Measurements from ENCODE around the gene TMEM179.

DNA sequence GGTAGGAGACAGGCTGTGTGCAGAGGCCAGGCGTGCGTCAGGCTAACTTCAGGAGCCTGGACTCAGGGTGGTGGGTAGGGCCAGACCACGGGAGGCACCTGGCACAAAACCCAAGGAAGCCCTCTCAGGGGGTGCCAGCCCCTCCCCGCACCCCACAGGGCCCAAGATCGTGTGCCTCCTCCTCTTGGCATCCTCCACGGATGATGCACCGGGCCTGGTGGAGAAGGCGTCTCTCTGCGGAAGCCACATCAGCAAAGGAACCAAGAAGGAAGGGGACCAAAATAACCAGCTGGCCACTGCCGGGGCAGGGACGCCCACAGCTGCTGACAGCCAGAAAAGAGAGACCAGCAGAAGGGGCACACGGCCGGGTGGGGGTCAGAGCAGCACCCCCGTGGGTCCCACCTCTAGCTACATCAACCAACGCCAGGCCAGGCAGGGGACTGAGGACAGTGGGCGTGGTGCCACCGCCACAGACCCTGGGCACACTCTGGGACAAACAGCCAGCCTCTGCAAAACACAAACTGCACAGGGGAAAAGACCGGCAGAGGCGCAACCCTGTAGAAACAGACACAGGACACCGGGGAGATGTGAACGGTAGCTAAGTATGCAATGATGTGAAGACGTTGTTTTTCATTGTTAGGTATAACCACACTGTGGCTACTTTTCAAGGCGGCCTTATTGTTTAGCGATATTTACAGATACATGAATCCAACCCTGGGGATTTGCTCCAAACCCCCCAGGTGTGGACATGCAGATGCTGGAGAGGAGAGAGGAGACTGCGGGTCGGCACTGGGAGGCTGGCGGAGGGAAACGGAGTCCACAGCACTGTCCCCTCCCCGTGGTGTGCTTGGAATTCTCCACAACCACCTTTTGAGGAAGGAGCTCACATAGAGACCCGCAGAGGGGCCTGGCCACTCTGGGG, 51.1 kb downstream of the TMEM179 start:
- TF ChIP-seq POLR2AphosphoS5 (IDR thresholded peaks at IDR 0.05; ENCODE audit: low read depth, low read length), result no peak
- no peak for TF ChIP-seq TAF1 (IDR thresholded peaks at IDR 0.05; ENCODE audit: borderline replicate concordance, insufficient read depth, low read length)
